Stomach (tissue), 9 donors: ENCODE measurements around the gene TMEM164. TPM values are rescaled to one million over a fixed set of nuclear protein-coding genes. Genes with fewer than 3 reads are reported as not detected.

Source experiments
- DNase-seq, 2 donors: peaks; one replicate each; pipeline versions ENCODE4 v3.0.0 to v3.0.0-alpha.2; 2013 to 2019
- H3K27ac ChIP-seq, 5 donors: fragments of 200-600 bp in 4 of 5; sonication (generic) in 4 of 5; one replicate each; pipeline ENCODE4 v1.5.1; 2013 to 2019; ENCODE audit warnings: mild to moderate bottlenecking in 1 of 5, moderate library complexity in 1 of 5
- H3K27me3 ChIP-seq, 3 donors: fragments of 200-600 bp; sonication (generic); one replicate each; pipeline ENCODE4 v1.5.1; 2017 to 2019; ENCODE audit warnings: mixed run types in 1 of 3
- H3K36me3 ChIP-seq, 4 donors: fragments of 200-600 bp; sonication (generic); 1 replicate in 3 of 4; 2 replicates in 1 of 4; pipeline ENCODE4 v1.5.1; 2016 to 2019
- H3K4me1 ChIP-seq, 4 donors: fragments of 200-600 bp; sonication (generic); one replicate each; pipeline ENCODE4 v1.5.1; 2016 to 2019
- H3K4me3 ChIP-seq, 4 donors: fragments of 200-600 bp; sonication (generic) in 3 of 4; one replicate each; pipeline ENCODE4 v1.5.1; 2016 to 2019; ENCODE audit warnings: mild to moderate bottlenecking in 1 of 4
- H3K9me3 ChIP-seq, 4 donors: fragments of 200-600 bp; sonication (generic); one replicate each; pipeline ENCODE4 v1.5.1; 2016 to 2019
- EP300 ChIP-seq: sonication (generic); formaldehyde crosslinking; IDR thresholded peaks from one replicate; pipeline ENCODE4 v1.6.1; 2017; ENCODE audit warnings: antibody characterized with exemption
- POLR2A ChIP-seq, 4 donors: fragments of 450-650 bp; IDR thresholded peaks; one replicate each; pipeline ENCODE4 v1.6.1; 2016; ENCODE audit warnings: antibody characterized with exemption in 4 of 4, control low read depth in 2 of 4, mild to moderate bottlenecking in 1 of 4, moderate library complexity in 1 of 4
- POLR2AphosphoS5 ChIP-seq, 3 donors: sonication (generic); formaldehyde crosslinking; IDR thresholded peaks; one replicate each; pipeline ENCODE4 v1.6.1; 2016; ENCODE audit warnings: antibody characterized with exemption in 3 of 3
- WGBS, 5 donors: extraction: QIAGEN DNeasy Blood & Tissue Kit in 3 of 5; methylation state at CpG; one replicate each; pipeline versions ENCODE4 v1.1.5 to v1.1.7; 2013 to 2018; 5-methylcytosine and 5-hydroxymethylcytosine counted together
- intact Hi-C: fragments of 100-400 bp; cut with DNase I; formaldehyde crosslinking; loops from one replicate; pipeline ENCODE4 v1.15.1; 2023; ENCODE audit warnings: low total_unique reads
- polyA plus RNA-seq, 3 donors: library from polyadenylated mRNA; stranded (reverse); fragments of 200-250 nt; gene quantifications; one replicate each; pipeline ENCODE4 v1.2.3, GENCODE V29; 2013
- total RNA-seq, 5 donors: library from RNA; depleted of rRNA; stranded (reverse); fragments of >200 nt; gene quantifications; one replicate each; pipeline versions ENCODE4 v1.1.0 to v1.2.3, GENCODE V29; 2014 to 2016
- TF ChIP-seq, protein P1 (sequence below), 7 experiments: fragments of 450-650 bp in 4 of 7; fragments of 200-600 bp in 3 of 7; sonication (generic) in 3 of 7; IDR thresholded peaks; one replicate each; pipeline ENCODE4 v1.5.1; 2016 to 2019; ENCODE audit warnings: antibody characterized with exemption in 7 of 7, control low read depth in 2 of 7, mild to moderate bottlenecking in 1 of 7
- donor health status: healthy with polysubstance abuse.
- donor health status: Bipolar disorder and iron deficiency.
- donor health status: healthy.

Gene TMEM164
- total and polyA plus RNA-seq, 8 donors = 4.9 to 29.7 (median 11.6) TPM

DNA sequence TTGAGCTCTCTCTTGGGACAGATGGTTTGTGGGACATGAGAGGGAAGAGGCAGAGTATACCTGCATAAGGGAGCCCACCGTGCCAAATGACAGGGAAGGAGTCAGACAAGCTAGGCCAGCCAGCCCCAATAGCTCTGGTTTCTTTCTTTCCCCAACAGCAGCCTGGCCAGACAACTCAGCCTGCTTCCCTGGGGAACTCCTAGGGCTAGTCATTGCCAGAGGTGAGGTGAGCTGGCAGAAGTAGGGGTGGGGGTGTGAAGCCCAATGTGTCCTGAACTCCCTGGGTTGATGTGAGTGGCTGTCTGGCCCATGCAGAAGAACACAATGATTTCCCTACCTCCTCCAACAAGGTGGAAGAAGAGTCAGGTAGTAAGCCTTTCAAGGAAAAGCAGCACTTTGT lies 179.4 kb downstream of the TMEM164 start:
- Histone ChIP-seq H3K9me3 (peaks cover 0 to 5% (median 0%) of the 10 kb centered on the region in 4 donors), H3K4me1 (peaks cover 0 to 12% (median 2%) of the 10 kb centered on the region in 4 donors), H3K27ac (no peak overlapping the region), H3K36me3 (no peaks in the 10 kb centered on the region), H3K4me3 (no peak overlapping the region), H3K27me3 (peaks cover 0 to under 1% (median 0%) of the 10 kb centered on the region in 3 donors)
- intact Hi-C loops = no loop called here
- TF ChIP-seq EP300 = no peak
- TF ChIP-seq, protein P1, sequence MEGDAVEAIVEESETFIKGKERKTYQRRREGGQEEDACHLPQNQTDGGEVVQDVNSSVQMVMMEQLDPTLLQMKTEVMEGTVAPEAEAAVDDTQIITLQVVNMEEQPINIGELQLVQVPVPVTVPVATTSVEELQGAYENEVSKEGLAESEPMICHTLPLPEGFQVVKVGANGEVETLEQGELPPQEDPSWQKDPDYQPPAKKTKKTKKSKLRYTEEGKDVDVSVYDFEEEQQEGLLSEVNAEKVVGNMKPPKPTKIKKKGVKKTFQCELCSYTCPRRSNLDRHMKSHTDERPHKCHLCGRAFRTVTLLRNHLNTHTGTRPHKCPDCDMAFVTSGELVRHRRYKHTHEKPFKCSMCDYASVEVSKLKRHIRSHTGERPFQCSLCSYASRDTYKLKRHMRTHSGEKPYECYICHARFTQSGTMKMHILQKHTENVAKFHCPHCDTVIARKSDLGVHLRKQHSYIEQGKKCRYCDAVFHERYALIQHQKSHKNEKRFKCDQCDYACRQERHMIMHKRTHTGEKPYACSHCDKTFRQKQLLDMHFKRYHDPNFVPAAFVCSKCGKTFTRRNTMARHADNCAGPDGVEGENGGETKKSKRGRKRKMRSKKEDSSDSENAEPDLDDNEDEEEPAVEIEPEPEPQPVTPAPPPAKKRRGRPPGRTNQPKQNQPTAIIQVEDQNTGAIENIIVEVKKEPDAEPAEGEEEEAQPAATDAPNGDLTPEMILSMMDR (IDR thresholded peaks at IDR 0.05) = no peak
- no peak for TF ChIP-seq POLR2A (IDR thresholded peaks at IDR 0.05)
- TF ChIP-seq POLR2AphosphoS5 (IDR thresholded peaks at IDR 0.05) = no peak
- DNase-seq = no peak
- 57 to 90% (median 77%) methylated on average over 1 of the region's 1 CpG for WGBS, 5 donors

DNA sequence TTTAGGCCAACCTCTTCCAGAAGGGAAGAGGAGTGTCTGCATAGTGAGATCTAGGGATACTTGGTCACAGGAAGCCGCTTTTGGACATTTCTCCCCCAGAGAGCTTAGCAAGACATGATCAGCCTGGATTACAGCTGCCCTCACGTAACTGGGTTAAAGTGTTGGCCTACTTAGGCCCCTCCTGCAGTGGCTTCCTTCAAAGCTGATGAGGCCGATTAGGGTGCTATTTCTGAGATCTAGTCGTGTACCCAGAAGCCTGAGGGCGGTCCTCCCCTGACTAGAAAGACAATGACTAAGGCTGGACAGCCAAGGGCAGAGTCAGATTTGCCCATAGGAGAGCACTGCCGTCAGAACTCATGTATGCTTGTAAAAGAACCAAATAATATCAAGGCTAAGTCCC lies 180.0 kb downstream of the TMEM164 start:
- 49 to 86% (median 82%) methylated on average over 6 of the region's 6 CpGs for WGBS, 5 donors

DNA sequence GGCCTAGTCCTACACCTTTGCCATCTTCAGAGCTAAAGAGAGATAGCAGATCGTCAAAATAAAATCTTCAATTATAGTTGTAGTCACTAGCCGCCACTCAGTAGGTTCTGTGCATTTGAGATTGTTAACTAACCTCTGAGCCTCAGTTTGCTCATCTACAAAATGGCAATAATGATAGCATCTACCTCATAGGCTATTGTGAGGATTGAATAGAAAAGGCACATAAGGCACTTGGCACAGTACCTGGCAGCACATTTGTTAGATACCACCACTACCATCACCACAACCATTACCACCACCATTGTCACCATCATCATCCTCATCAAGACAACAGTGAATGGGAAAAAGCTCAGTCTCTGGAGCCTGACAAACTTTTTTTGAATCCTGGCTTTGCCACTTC lies 180.4 kb downstream of the TMEM164 start:
- no peaks in the 10 kb centered on the region for H3K36me3 ChIP-seq
- H3K9me3 ChIP-seq = peaks cover 0 to 5% (median 0%) of the 10 kb centered on the region in 4 donors
- peaks cover 0 to 4% (median 0%) of the 10 kb centered on the region in 3 donors for H3K27me3 ChIP-seq
- no peak for TF ChIP-seq POLR2AphosphoS5 (IDR thresholded peaks at IDR 0.05)
- TF ChIP-seq, protein P1 (IDR thresholded peaks at IDR 0.05) = no peak
- TF ChIP-seq POLR2A (IDR thresholded peaks at IDR 0.05) = no peak
- no peak for TF ChIP-seq EP300
- intact Hi-C loops = no loop called here
- no peak overlapping the region for H3K4me3 ChIP-seq
- 73 to 99% (median 94%) methylated on average over 2 of the region's 2 CpGs for whole genome bisulfite sequencing, 5 donors
- DNase-seq = no peak
- H3K4me1 ChIP-seq = peaks cover 0 to 12% (median 2%) of the 10 kb centered on the region in 4 donors
- no peak overlapping the region for H3K27ac ChIP-seq

More for the DNA sequence above, 180.0 kb downstream of the TMEM164 start:
- peaks cover 0 to 12% (median 2%) of the 10 kb centered on the region in 4 donors for H3K4me1 ChIP-seq
- intact Hi-C loops = no loop called here
- no peak for DNase-seq
- TF ChIP-seq POLR2AphosphoS5 (IDR thresholded peaks at IDR 0.05) (no peak), POLR2A (IDR thresholded peaks at IDR 0.05) (no peak), EP300 (no peak)
- TF ChIP-seq, protein P1 (IDR thresholded peaks at IDR 0.05) = no peak
- no peaks in the 10 kb centered on the region for H3K36me3 ChIP-seq
- H3K27me3 ChIP-seq = peaks cover 0 to 4% (median 0%) of the 10 kb centered on the region in 3 donors
- no peak overlapping the region for H3K4me3 ChIP-seq
- peaks cover 0 to 5% (median 0%) of the 10 kb centered on the region in 4 donors for H3K9me3 ChIP-seq
- H3K27ac ChIP-seq = no peak overlapping the region

DNA sequence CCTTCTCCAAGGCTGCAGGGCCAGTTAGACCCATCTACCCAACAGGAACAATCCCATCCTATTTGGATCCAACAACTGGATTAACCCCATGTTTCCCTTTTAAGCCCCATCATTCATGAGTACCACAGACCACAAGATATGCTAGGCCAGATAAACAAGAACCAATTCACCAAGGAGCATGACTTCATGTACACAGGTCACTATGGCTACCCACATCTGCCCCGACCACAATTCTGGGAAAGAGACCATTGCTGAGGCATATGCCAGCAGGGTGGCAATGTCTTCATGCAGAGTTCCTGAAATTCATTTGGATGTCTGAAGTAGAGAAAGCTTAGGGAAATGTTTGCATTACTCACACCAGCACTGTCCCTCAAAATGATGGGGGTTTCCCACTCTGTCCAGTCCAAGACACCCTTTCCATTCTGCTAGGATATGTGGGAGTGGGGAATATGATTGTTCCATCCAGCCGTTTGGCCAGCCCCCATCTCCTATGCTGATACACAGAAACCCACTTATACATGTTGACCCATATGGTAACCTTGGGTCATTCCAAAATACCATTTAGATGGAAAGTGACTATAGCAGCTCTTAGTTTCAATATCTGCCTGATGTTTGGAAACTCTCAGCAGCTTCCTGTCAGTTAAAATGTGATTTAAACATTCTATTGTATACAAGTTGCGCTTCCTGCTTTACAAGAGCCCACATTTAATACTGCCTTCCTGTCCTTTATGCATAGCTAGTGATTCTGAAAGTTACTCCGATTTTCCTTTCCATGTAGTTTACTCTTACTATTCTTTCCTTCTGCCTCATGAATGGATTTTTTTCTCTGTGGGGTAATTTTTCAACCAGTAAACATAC lies 186.0 kb downstream of the TMEM164 start:
- H3K36me3 ChIP-seq = no peaks in the 10 kb centered on the region
- no peak overlapping the region for H3K27ac ChIP-seq
- H3K4me1 ChIP-seq = no peaks in the 10 kb centered on the region
- no peak overlapping the region for H3K4me3 ChIP-seq
- TF ChIP-seq POLR2AphosphoS5 (IDR thresholded peaks at IDR 0.05) (no peak), POLR2A (IDR thresholded peaks at IDR 0.05) (no peak), EP300 (no peak)
- TF ChIP-seq, protein P1 (IDR thresholded peaks at IDR 0.05) = no peak
- H3K27me3 ChIP-seq = peaks cover 0 to 4% (median 0%) of the 10 kb centered on the region in 3 donors
- intact Hi-C loops = no loop called here
- WGBS, 5 donors = 47 to 75% (median 60%) methylated on average over 3 to 4 of the region's 4 CpGs
- H3K9me3 ChIP-seq = peaks cover 0 to 5% (median 0%) of the 10 kb centered on the region in 4 donors
- no peak for DNase-seq
